Esophagus (tissue), 2 donors: ENCODE measurements around the gene PRIMA1. TPM values are rescaled to one million over a fixed set of nuclear protein-coding genes. Genes with fewer than 3 reads are reported as not detected.

Source experiments
- H3K27ac ChIP-seq, 2 donors: one replicate each; pipeline ENCODE4 v1.5.1; 2013; ENCODE audit warnings: low read depth in 2 of 2, mild to moderate bottlenecking in 2 of 2, inconsistent platforms in 1 of 2, low read length in 1 of 2, moderate library complexity in 1 of 2
- H3K27me3 ChIP-seq, 2 donors: one replicate each; pipeline ENCODE4 v1.6.1; 2013; ENCODE audit warnings: low read length in 2 of 2, control low read depth in 1 of 2, mild to moderate bottlenecking in 1 of 2; ENCODE audit not compliant: insufficient read depth in 2 of 2, control insufficient read depth in 1 of 2
- H3K36me3 ChIP-seq, 2 donors: one replicate each; pipeline ENCODE4 v1.6.1; 2013; ENCODE audit warnings: low read length in 1 of 2; ENCODE audit not compliant: control insufficient read depth in 2 of 2, insufficient read depth in 2 of 2
- H3K4me1 ChIP-seq, 2 donors: one replicate each; pipeline ENCODE4 v1.6.1; 2013; ENCODE audit warnings: low read length in 1 of 2; ENCODE audit not compliant: control insufficient read depth in 2 of 2, insufficient read depth in 2 of 2
- H3K4me3 ChIP-seq, 2 donors: one replicate each; pipeline ENCODE4 v1.5.1; 2013; ENCODE audit warnings: low read length in 2 of 2, mild to moderate bottlenecking in 2 of 2, low read depth in 1 of 2, moderate library complexity in 1 of 2
- H3K9me3 ChIP-seq, 2 donors: one replicate each; pipeline ENCODE4 v1.6.1; 2013; ENCODE audit warnings: mild to moderate bottlenecking in 2 of 2, low read depth in 1 of 2, low read length in 1 of 2, moderate library complexity in 1 of 2; ENCODE audit not compliant: control insufficient read depth in 2 of 2, insufficient read depth in 1 of 2
- WGBS, 2 donors: extraction: QIAGEN DNeasy Blood & Tissue Kit; methylation state at CpG; one replicate each; pipeline ENCODE4 v1.1.7; 2013; 5-methylcytosine and 5-hydroxymethylcytosine counted together
- polyA plus RNA-seq, 2 donors: library from polyadenylated mRNA; stranded (reverse); fragments of 200-250 nt; gene quantifications; one replicate each; pipeline ENCODE4 v1.2.3, GENCODE V29; 2013
- donor health status: healthy with polysubstance abuse.
- donor health status: Bipolar disorder and iron deficiency.

Gene PRIMA1
- polyA plus RNA-seq, 2 donors: 1.7 to 2.9 TPM

GRCh38 chr14:93797536-93797935, 9.3 kb upstream of the PRIMA1 start:
- Histone ChIP-seq H3K4me1 (peaks cover 0 to 2% of the 10 kb centered on the region in 2 donors), H3K4me3 (no peak overlapping the region), H3K27me3 (no peaks in the 10 kb centered on the region), H3K36me3 (no peaks in the 10 kb centered on the region), H3K9me3 (no peaks in the 10 kb centered on the region), H3K27ac (no peak overlapping the region)
- 60 to 64% methylated on average over 12 of the region's 12 CpGs for WGBS, 2 donors

DNA sequence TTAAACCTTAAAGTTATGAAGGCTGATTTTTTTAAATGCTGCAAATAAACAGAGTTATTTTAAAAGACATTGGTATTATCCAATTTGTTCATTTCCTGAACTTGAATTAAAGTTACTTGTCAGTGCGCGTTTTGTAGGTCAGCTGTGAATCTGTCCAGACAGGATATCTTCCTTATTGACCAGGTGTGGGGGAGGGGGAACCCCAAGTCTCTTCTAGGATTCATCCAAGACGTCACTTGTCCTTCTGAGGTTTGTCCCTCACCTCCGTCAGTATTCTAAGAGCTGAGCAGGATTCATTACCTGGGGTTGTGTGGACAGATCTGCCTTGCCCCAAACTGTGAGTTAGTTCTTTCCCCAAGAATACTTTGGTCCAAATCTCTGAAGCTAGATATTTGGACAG, 8.8 kb upstream of the PRIMA1 start:
- Histone ChIP-seq H3K9me3 (no peaks in the 10 kb centered on the region), H3K36me3 (no peaks in the 10 kb centered on the region), H3K27ac (no peak overlapping the region), H3K4me3 (no peak overlapping the region), H3K4me1 (peaks cover 0 to 2% of the 10 kb centered on the region in 2 donors), H3K27me3 (no peaks in the 10 kb centered on the region)
- 45 to 61% methylated on average over 4 of the region's 4 CpGs for WGBS, 2 donors

DNA sequence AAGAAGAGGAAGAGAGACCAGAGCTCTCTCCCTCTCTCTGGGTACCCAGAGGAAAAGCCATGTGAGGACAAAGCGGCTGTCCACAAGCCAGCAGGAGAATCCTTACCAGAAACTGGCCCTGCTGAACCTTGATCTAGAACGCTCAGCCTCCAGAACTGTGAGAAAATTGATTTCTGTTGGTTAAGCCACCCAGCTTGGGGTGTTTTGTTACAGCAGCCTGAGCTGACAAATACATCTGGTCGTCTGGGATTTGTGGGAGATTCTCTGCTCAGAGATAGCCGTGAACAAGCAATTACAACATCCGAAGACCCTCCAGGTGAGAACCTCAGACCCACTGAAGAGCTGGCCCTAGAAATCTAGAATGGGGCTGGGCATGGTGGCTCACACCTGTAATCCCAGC, 6.5 kb upstream of the PRIMA1 start:
- H3K27ac ChIP-seq: no peak overlapping the region
- no peaks in the 10 kb centered on the region for H3K9me3 ChIP-seq
- H3K4me3 ChIP-seq: no peak overlapping the region
- WGBS, 2 donors: 89 to 90% methylated on average over 5 of the region's 5 CpGs
- no peaks in the 10 kb centered on the region for H3K27me3 ChIP-seq
- peaks cover under 1 to 2% of the 10 kb centered on the region in 2 donors for H3K4me1 ChIP-seq
- no peaks in the 10 kb centered on the region for H3K36me3 ChIP-seq

- Histone ChIP-seq H3K4me3 (no peak overlapping the region), H3K27me3 (no peaks in the 10 kb centered on the region), H3K36me3 (no peaks in the 10 kb centered on the region), H3K27ac (no peak overlapping the region), H3K4me1 (peaks cover 4 to 5% of the 10 kb centered on the region in 2 donors), H3K9me3 (no peaks in the 10 kb centered on the region)
- 74 to 77% methylated on average over 10 of the region's 10 CpGs for WGBS, 2 donors
Measured at GRCh38 chr14:93793555-93794324, 5.5 kb upstream of the PRIMA1 start.

DNA sequence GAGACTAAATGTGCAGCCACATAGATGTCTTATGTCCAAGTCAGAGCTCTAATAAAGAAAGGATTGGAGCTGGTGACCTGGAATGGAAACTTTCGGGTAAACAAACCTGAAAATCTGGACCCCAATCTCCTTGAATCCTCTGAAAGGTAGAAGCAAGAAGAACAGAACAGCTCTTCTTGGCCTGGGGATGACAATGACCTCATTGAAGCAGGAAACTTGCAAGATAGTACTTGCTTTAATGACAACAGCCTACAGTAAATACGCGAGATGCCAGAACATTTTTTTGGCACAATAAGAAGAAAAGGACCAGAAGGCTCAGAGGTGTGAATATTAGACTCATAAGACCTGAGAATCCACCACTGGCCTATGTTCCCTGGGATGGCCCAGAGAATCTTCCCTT, 4.1 kb upstream of the PRIMA1 start:
- H3K27ac ChIP-seq: no peak overlapping the region
- H3K27me3 ChIP-seq: no peaks in the 10 kb centered on the region
- 47 to 76% methylated on average over 3 of the region's 3 CpGs for WGBS, 2 donors
- peaks cover 6 to 11% of the 10 kb centered on the region in 2 donors for H3K4me1 ChIP-seq
- H3K9me3 ChIP-seq: peaks cover 0 to 2% of the 10 kb centered on the region in 2 donors
- H3K36me3 ChIP-seq: no peaks in the 10 kb centered on the region
- H3K4me3 ChIP-seq: no peak overlapping the region

GRCh38 chr14:93790966-93791365, 2.7 kb upstream of the PRIMA1 start:
- no peak overlapping the region for H3K27ac ChIP-seq
- H3K27me3 ChIP-seq: no peaks in the 10 kb centered on the region

GRCh38 chr14:93789228-93790130, 1.2 kb upstream of the PRIMA1 start:
- H3K9me3 ChIP-seq: peaks cover 0 to 2% of the 10 kb centered on the region in 2 donors
- peak overlapping the region; percentile 42 to 52 for H3K4me3 ChIP-seq
- no peaks in the 10 kb centered on the region for H3K27me3 ChIP-seq
- peaks cover 8 to 9% of the 10 kb centered on the region in 2 donors for H3K4me1 ChIP-seq
- H3K36me3 ChIP-seq: no peaks in the 10 kb centered on the region
- H3K27ac ChIP-seq: peak overlapping the region; percentile 74 to 82
- WGBS, 2 donors: 24 to 35% methylated on average over 29 of the region's 29 CpGs

More at GRCh38 chr14:93790966-93791365, 2.7 kb upstream of the PRIMA1 start:
- peaks cover 0 to 2% of the 10 kb centered on the region in 2 donors for H3K9me3 ChIP-seq
- 81 to 85% methylated on average over 5 of the region's 5 CpGs for WGBS, 2 donors
- H3K36me3 ChIP-seq: no peaks in the 10 kb centered on the region
- no peak overlapping the region for H3K4me3 ChIP-seq
- peaks cover 8 to 11% of the 10 kb centered on the region in 2 donors for H3K4me1 ChIP-seq

DNA sequence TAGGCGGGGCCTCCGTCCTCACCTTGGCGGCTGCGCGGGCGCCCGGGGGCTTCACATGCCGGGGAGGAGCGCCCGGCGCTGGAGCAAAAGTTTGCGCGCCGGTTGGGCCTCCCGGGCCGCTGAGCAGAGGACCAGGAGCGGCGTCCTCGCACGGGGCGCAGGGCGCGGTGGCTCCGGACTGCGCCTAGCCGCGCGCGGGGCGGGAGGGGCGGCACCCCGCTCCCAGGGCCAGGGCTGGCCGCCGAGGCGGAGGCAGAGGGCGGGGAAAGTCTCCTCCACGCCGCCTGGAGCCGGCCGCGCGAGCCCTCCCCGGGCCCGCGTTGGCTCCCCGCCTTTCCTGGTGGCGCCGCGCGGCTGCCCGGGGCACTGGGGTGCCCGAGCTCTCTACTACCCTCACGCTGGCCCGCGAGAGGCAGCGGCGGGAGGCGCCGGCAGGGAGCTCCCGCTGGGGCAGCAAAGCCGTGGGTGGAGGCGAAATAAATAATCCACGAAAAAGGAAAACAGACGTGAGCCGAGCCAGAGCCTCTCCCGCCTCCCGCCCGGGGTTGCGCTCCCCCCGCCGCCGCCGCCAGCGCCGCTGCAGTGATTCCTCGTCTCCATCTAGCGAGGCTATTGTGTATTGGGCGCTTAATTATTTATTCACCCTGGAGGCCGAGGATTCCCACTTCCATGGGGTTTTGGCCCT, 400 bp upstream of the PRIMA1 start:
- peak overlapping the region; percentile 42 to 52 for H3K4me3 ChIP-seq
- H3K4me1 ChIP-seq: peaks cover 8 to 9% of the 10 kb centered on the region in 2 donors
- no peaks in the 10 kb centered on the region for H3K36me3 ChIP-seq
- H3K9me3 ChIP-seq: peaks cover 0 to 2% of the 10 kb centered on the region in 2 donors
- peak overlapping the region; percentile 74 to 82 for H3K27ac ChIP-seq
- H3K27me3 ChIP-seq: no peaks in the 10 kb centered on the region
- 1 to 2% methylated on average over 69 to 79 of the region's 79 CpGs for WGBS, 2 donors
